ENCODE data around the gene SEC63. TPM values are rescaled to one million over a fixed set of nuclear protein-coding genes. Genes with fewer than 3 reads are reported as not detected.
"Not testable (repeated sequence)": the region's sequence is repeated elsewhere in the genome, so short reads cannot be mapped to it uniquely, and the experiment has no call there.

SEC63 gene
- total RNA-seq, 2 donors from 2014 or later: 90.7 to 105 TPM

GRCh38 chr6:107860144-107860543 lies 97.9 kb downstream of the SEC63 start:
- not testable (repeated sequence) for H3K9me3 Mint-ChIP-seq; H3K27ac Mint-ChIP-seq; ATAC-seq (replicated peaks in 1 of 2); H3K4me1 Mint-ChIP-seq (ENCODE audit: low read depth); DNase-seq; H3K4me3 Mint-ChIP-seq; H3K36me3 Mint-ChIP-seq (ENCODE audit: insufficient read depth in 2 of 2)
- peaks cover 13% of the 10 kb centered on the region for H3K27me3 Mint-ChIP-seq (ENCODE audit: low read depth)

- H3K27ac Mint-ChIP-seq: no peak overlapping the region
- peaks cover 6% of the 10 kb centered on the region for H3K4me1 Mint-ChIP-seq (ENCODE audit: low read depth)
- ATAC-seq (replicated peaks in 1 of 2) (peak; percentile 72 to 77), DNase-seq (no peak)
- no peaks in the 10 kb centered on the region for H3K9me3 Mint-ChIP-seq
- H3K4me3 Mint-ChIP-seq: no peak overlapping the region
- H3K27me3 Mint-ChIP-seq (ENCODE audit: low read depth): no peaks in the 10 kb centered on the region
- H3K36me3 Mint-ChIP-seq (ENCODE audit: insufficient read depth in 2 of 2): no peaks in the 10 kb centered on the region
These were observed 104.8 kb downstream of the SEC63 start for GRCh38 chr6:107853230-107853629.

- H3K27ac Mint-ChIP-seq: no peak overlapping the region
- no peak overlapping the region for H3K4me3 Mint-ChIP-seq
- H3K9me3 Mint-ChIP-seq: no peaks in the 10 kb centered on the region
- no peak for DNase-seq
- no peak for ATAC-seq (replicated peaks in 1 of 2)
- no peaks in the 10 kb centered on the region for H3K36me3 Mint-ChIP-seq (ENCODE audit: insufficient read depth in 2 of 2)
- peaks cover 23% of the 10 kb centered on the region for H3K4me1 Mint-ChIP-seq (ENCODE audit: low read depth)
- no peaks in the 10 kb centered on the region for H3K27me3 Mint-ChIP-seq (ENCODE audit: low read depth)
These were observed 108.7 kb downstream of the SEC63 start for GRCh38 chr6:107849325-107849724.

- H3K27ac Mint-ChIP-seq: no peak overlapping the region
- no peaks in the 10 kb centered on the region for H3K27me3 Mint-ChIP-seq (ENCODE audit: low read depth)
- no peaks in the 10 kb centered on the region for H3K9me3 Mint-ChIP-seq
- DNase-seq (peak; percentile 83 to 90), ATAC-seq (replicated peaks in 1 of 2) (peak; percentile 90 to 94)
- H3K36me3 Mint-ChIP-seq (ENCODE audit: insufficient read depth in 2 of 2): no peaks in the 10 kb centered on the region
- peaks cover 31% of the 10 kb centered on the region for H3K4me1 Mint-ChIP-seq (ENCODE audit: low read depth)
- peak overlapping the region; percentile 85 to 86 for H3K4me3 Mint-ChIP-seq
These were observed 109.9 kb downstream of the SEC63 start for GRCh38 chr6:107847844-107848802.

- Mint-ChIP-seq H3K27me3 (ENCODE audit: low read depth) (no peaks in the 10 kb centered on the region), H3K27ac (no peak overlapping the region), H3K4me3 (no peak overlapping the region), H3K9me3 (no peaks in the 10 kb centered on the region), H3K36me3 (ENCODE audit: insufficient read depth in 2 of 2) (no peaks in the 10 kb centered on the region), H3K4me1 (ENCODE audit: low read depth) (peaks cover 35% of the 10 kb centered on the region)
- DNase-seq (no peak), ATAC-seq (replicated peaks in 1 of 2) (no peak)
These were observed 111.7 kb downstream of the SEC63 start for GRCh38 chr6:107846262-107846795.

- H3K27me3 Mint-ChIP-seq (ENCODE audit: low read depth): no peaks in the 10 kb centered on the region
- no peak for ATAC-seq (replicated peaks in 1 of 2)
- no peak overlapping the region for H3K27ac Mint-ChIP-seq
- no peak for DNase-seq
- H3K4me1 Mint-ChIP-seq (ENCODE audit: low read depth): peaks cover 35% of the 10 kb centered on the region
- no peak overlapping the region for H3K4me3 Mint-ChIP-seq
- H3K9me3 Mint-ChIP-seq: no peaks in the 10 kb centered on the region
- H3K36me3 Mint-ChIP-seq (ENCODE audit: insufficient read depth in 2 of 2): no peaks in the 10 kb centered on the region
These were observed 112.2 kb downstream of the SEC63 start for GRCh38 chr6:107845777-107846176.

- Mint-ChIP-seq H3K27ac (peak overlapping the region; percentile 11), H3K4me3 (peak overlapping the region; percentile 26 to 50)
- ATAC-seq (replicated peaks in 1 of 2): peak in 1 of 2 donors; percentile 35
These were observed 114.6 kb downstream of the SEC63 start for GRCh38 chr6:107843400-107843799.

GRCh38 chr6:107841275-107841670 lies 116.7 kb downstream of the SEC63 start:
- ATAC-seq (replicated peaks in 1 of 2): no peak
- no peak overlapping the region for H3K4me3 Mint-ChIP-seq
- no peaks in the 10 kb centered on the region for H3K9me3 Mint-ChIP-seq
- no peaks in the 10 kb centered on the region for H3K27me3 Mint-ChIP-seq (ENCODE audit: low read depth)
- H3K4me1 Mint-ChIP-seq (ENCODE audit: low read depth): peaks cover 20% of the 10 kb centered on the region
- H3K36me3 Mint-ChIP-seq (ENCODE audit: insufficient read depth in 2 of 2): no peaks in the 10 kb centered on the region
- H3K27ac Mint-ChIP-seq: no peak overlapping the region
- no peak for DNase-seq

More at GRCh38 chr6:107843400-107843799, 114.6 kb downstream of the SEC63 start:
- Mint-ChIP-seq H3K36me3 (ENCODE audit: insufficient read depth in 2 of 2) (no peaks in the 10 kb centered on the region), H3K9me3 (no peaks in the 10 kb centered on the region), H3K27me3 (ENCODE audit: low read depth) (no peaks in the 10 kb centered on the region), H3K4me1 (ENCODE audit: low read depth) (peaks cover 35% of the 10 kb centered on the region)
- DNase-seq: peak; percentile 38

GRCh38 chr6:107840636-107841274 lies 117.3 kb downstream of the SEC63 start:
- H3K4me1 Mint-ChIP-seq (ENCODE audit: low read depth): peaks cover 17% of the 10 kb centered on the region
- no peaks in the 10 kb centered on the region for H3K36me3 Mint-ChIP-seq (ENCODE audit: insufficient read depth in 2 of 2)
- ATAC-seq (replicated peaks in 1 of 2) (no peak), DNase-seq (no peak)
- no peaks in the 10 kb centered on the region for H3K9me3 Mint-ChIP-seq
- no peak overlapping the region for H3K4me3 Mint-ChIP-seq
- no peak overlapping the region for H3K27ac Mint-ChIP-seq
- H3K27me3 Mint-ChIP-seq (ENCODE audit: low read depth): no peaks in the 10 kb centered on the region

GRCh38 chr6:107833136-107833535 lies 124.9 kb downstream of the SEC63 start:
- H3K36me3 Mint-ChIP-seq (ENCODE audit: insufficient read depth in 2 of 2): no peaks in the 10 kb centered on the region
- H3K4me1 Mint-ChIP-seq (ENCODE audit: low read depth): peaks cover 21% of the 10 kb centered on the region
- H3K27ac Mint-ChIP-seq: no peak overlapping the region
- ATAC-seq (replicated peaks in 1 of 2) (no peak), DNase-seq (no peak)
- no peaks in the 10 kb centered on the region for H3K9me3 Mint-ChIP-seq
- no peaks in the 10 kb centered on the region for H3K27me3 Mint-ChIP-seq (ENCODE audit: low read depth)
- H3K4me3 Mint-ChIP-seq: no peak overlapping the region

- Mint-ChIP-seq H3K27ac (peak overlapping the region; percentile 38), H3K4me1 (ENCODE audit: low read depth) (peaks cover 27% of the 10 kb centered on the region), H3K27me3 (ENCODE audit: low read depth) (no peaks in the 10 kb centered on the region), H3K9me3 (no peaks in the 10 kb centered on the region), H3K4me3 (peak overlapping the region; percentile 7 to 40), H3K36me3 (ENCODE audit: insufficient read depth in 2 of 2) (no peaks in the 10 kb centered on the region)
- DNase-seq: no peak
- ATAC-seq (replicated peaks in 1 of 2): no peak
These were observed 125.6 kb downstream of the SEC63 start for GRCh38 chr6:107832151-107833056.

GRCh38 chr6:107830060-107830459 lies 127.9 kb downstream of the SEC63 start:
- H3K27ac Mint-ChIP-seq: no peak overlapping the region
- H3K36me3 Mint-ChIP-seq (ENCODE audit: insufficient read depth in 2 of 2): no peaks in the 10 kb centered on the region
- peaks cover 40% of the 10 kb centered on the region for H3K4me1 Mint-ChIP-seq (ENCODE audit: low read depth)
- no peak for DNase-seq
- no peaks in the 10 kb centered on the region for H3K9me3 Mint-ChIP-seq
- H3K4me3 Mint-ChIP-seq: no peak overlapping the region
- peak; percentile 31 to 73 for ATAC-seq (replicated peaks in 1 of 2)
- no peaks in the 10 kb centered on the region for H3K27me3 Mint-ChIP-seq (ENCODE audit: low read depth)

Data from activated T-cell treated with anti-CD3 and anti-CD28 coated beads, Interleukin-2, amount 50 U/mL, for 72 hours (primary cell).